ENCODE results near the gene FRY. TPM values are rescaled to one million over a fixed set of nuclear protein-coding genes. Genes with fewer than 3 reads are reported as not detected.

Gene FRY
- total RNA-seq, 4 donors from 2014 or later, result 32.0 to 111 (median 63.8) TPM

- intact Hi-C loops (cut with DNase I; ENCODE audit: low total_unique reads), result no loop called here
- Histone ChIP-seq H3K27ac (no peak overlapping the region), H3K4me3 (no peak overlapping the region), H3K36me3 (no peaks in the 10 kb centered on the region), H3K9me3 (no peaks in the 10 kb centered on the region), H3K4me1 (no peaks in the 10 kb centered on the region), H3K27me3 (no peaks in the 10 kb centered on the region)
- no peak for DNase-seq
- TF ChIP-seq POLR2A (IDR thresholded peaks at IDR 0.05) (no peak), CTCF (IDR thresholded peaks at IDR 0.05) (no peak)
Observed at GRCh38 chr13:32175943-32176342, 144.4 kb downstream of the FRY start.

- H3K27ac ChIP-seq, result no peak overlapping the region
- no peak for DNase-seq
- TF ChIP-seq CTCF (IDR thresholded peaks at IDR 0.05) (no peak), POLR2A (IDR thresholded peaks at IDR 0.05) (no peak)
- H3K4me1 ChIP-seq, result no peaks in the 10 kb centered on the region
- H3K27me3 ChIP-seq, result no peaks in the 10 kb centered on the region
- H3K4me3 ChIP-seq, result no peak overlapping the region
- no peaks in the 10 kb centered on the region for H3K36me3 ChIP-seq
- no peaks in the 10 kb centered on the region for H3K9me3 ChIP-seq
- intact Hi-C loops (cut with DNase I; ENCODE audit: low total_unique reads), result no loop called here
Observed at GRCh38 chr13:32176696-32177095, 145.1 kb downstream of the FRY start.

- Histone ChIP-seq H3K27me3 (no peaks in the 10 kb centered on the region), H3K36me3 (no peaks in the 10 kb centered on the region), H3K27ac (no peak overlapping the region), H3K9me3 (no peaks in the 10 kb centered on the region), H3K4me1 (no peaks in the 10 kb centered on the region), H3K4me3 (no peak overlapping the region)
- TF ChIP-seq POLR2A (IDR thresholded peaks at IDR 0.05) (no peak), CTCF (IDR thresholded peaks at IDR 0.05) (no peak)
- no peak for DNase-seq
- intact Hi-C loops (cut with DNase I; ENCODE audit: low total_unique reads), result no loop called here
Observed at GRCh38 chr13:32178763-32179162, 147.2 kb downstream of the FRY start.

GRCh38 chr13:32179708-32180107 lies 148.1 kb downstream of the FRY start:
- Histone ChIP-seq H3K36me3 (no peaks in the 10 kb centered on the region), H3K27ac (no peak overlapping the region), H3K9me3 (no peaks in the 10 kb centered on the region), H3K27me3 (no peaks in the 10 kb centered on the region), H3K4me1 (no peaks in the 10 kb centered on the region), H3K4me3 (no peak overlapping the region)
- intact Hi-C loops (cut with DNase I; ENCODE audit: low total_unique reads), result no loop called here
- DNase-seq, result no peak
- TF ChIP-seq CTCF (IDR thresholded peaks at IDR 0.05), result no peak
- TF ChIP-seq POLR2A (IDR thresholded peaks at IDR 0.05), result no peak

- intact Hi-C loops (cut with DNase I; ENCODE audit: low total_unique reads), result no loop called here
- no peaks in the 10 kb centered on the region for H3K27me3 ChIP-seq
- TF ChIP-seq CTCF (IDR thresholded peaks at IDR 0.05) (no peak), POLR2A (IDR thresholded peaks at IDR 0.05) (no peak)
- H3K9me3 ChIP-seq, result no peaks in the 10 kb centered on the region
- no peak overlapping the region for H3K4me3 ChIP-seq
- no peaks in the 10 kb centered on the region for H3K4me1 ChIP-seq
- DNase-seq, result no peak
- no peaks in the 10 kb centered on the region for H3K36me3 ChIP-seq
- no peak overlapping the region for H3K27ac ChIP-seq
Observed at GRCh38 chr13:32187651-32188050, 156.1 kb downstream of the FRY start.

All from uterus (tissue), 4 donors.